Measurements from ENCODE around the gene AGMO. TPM values are rescaled to one million over a fixed set of nuclear protein-coding genes. Genes with fewer than 3 reads are reported as not detected.

AGMO gene
- total and polyA plus RNA-seq, 10 of the 15 experiments (the other 5 are each of a cell fraction or from before 2014, with no cell fraction given): 0.11 to 0.29 TPM; not detected in 8

GRCh38 chr7:15606561-15606960 is 44.7 kb upstream of the AGMO start (continued):
- TF ChIP-seq JUND (IDR thresholded peaks at IDR 0.05; ENCODE audit: low read depth, low read length): no peak
- no peak for TF ChIP-seq SIX5 (IDR thresholded peaks at IDR 0.05; ENCODE audit: low read depth, low read length, severe bottlenecking)
- TF ChIP-seq CREB1 (IDR thresholded peaks at IDR 0.05; ENCODE audit: low read depth): no peak
- TF ChIP-seq IKZF1 (conservative IDR thresholded peaks at IDR 0.05): no peak
- TF ChIP-seq CEBPB (IDR thresholded peaks at IDR 0.05; ENCODE audit: borderline replicate concordance in 1 of 2, low read depth in 2 of 2, low read length in 2 of 2): no peak
- TF ChIP-seq CTCF (IDR thresholded peaks at IDR 0.05 in 2 of 3, conservative IDR thresholded peaks at IDR 0.05 in 1 of 3; ENCODE audit: control insufficient read depth in 2 of 3, extremely low read depth in 1 of 3, insufficient read depth in 1 of 3, low read depth in 3 of 3, low read length in 3 of 3): no peak
- TF ChIP-seq NFYB (IDR thresholded peaks at IDR 0.05; ENCODE audit: insufficient read depth, low read depth, low read length): no peak
- TF ChIP-seq RFX5 (IDR thresholded peaks at IDR 0.05; ENCODE audit: low read depth, low read length): no peak
- TF ChIP-seq SRF (IDR thresholded peaks at IDR 0.05; ENCODE audit: low read depth in 2 of 2, low read length in 2 of 2): no peak
- TF ChIP-seq USF2 (IDR thresholded peaks at IDR 0.05; ENCODE audit: borderline replicate concordance, low read depth, low read length): no peak

GRCh38 chr7:15604166-15604565 is 42.4 kb upstream of the AGMO start:
- no peak for FAIRE-seq
- no peak overlapping the region for H3K9ac ChIP-seq (ENCODE audit: control insufficient read depth, insufficient read depth, low read length)
- POLR2A ChIA-PET: no interaction called here
- no peak overlapping the region for H3K4me2 ChIP-seq (ENCODE audit: control insufficient read depth, insufficient read depth)
- H2AFZ ChIP-seq (ENCODE audit: control insufficient read depth, low read depth, low read length): no peak overlapping the region
- no peaks in the 10 kb centered on the region for H3K27me3 ChIP-seq (replicated peaks in 1 of 2; ENCODE audit: control insufficient read depth in 2 of 2, insufficient read depth in 2 of 2, low read length in 1 of 2)
- H3K4me3 ChIP-seq: no peak overlapping the region
- RAD21 ChIA-PET (ENCODE audit: unreplicated experiment): no interaction called here
- in situ Hi-C loops (cut with MboI): no loop called here
- DNase-seq (ENCODE audit: low read depth, low spot score): no peak
- H3K4me1 ChIP-seq (ENCODE audit: control insufficient read depth, insufficient read depth, low read length): no peaks in the 10 kb centered on the region
- WGBS (ENCODE audit: insufficient coverage, insufficient replicate concordance, low lambda C conversion rate, missing lambda C conversion rate): 85% methylated on average over 1 of the region's 1 CpG
- SMC1A ChIA-PET (ENCODE audit: uncharacterized antibody, unreplicated experiment): interaction anchor here (1.0 to 1.1 kb wide), 3 partner anchors 8 to 51 kb away, joined by 3 to 6 read pairs (median 3); no protein-coding TSS in a partner anchor
- intact Hi-C loops (cut with micrococcal nuclease; ENCODE audit: unreplicated experiment): no loop called here
- CTCF ChIA-PET: no interaction called here
- H3K79me2 ChIP-seq (ENCODE audit: control insufficient read depth, insufficient read depth, low read length): no peaks in the 10 kb centered on the region
- H3K9me3 ChIP-seq (replicated peaks; ENCODE audit: control insufficient read depth, insufficient read depth, low read length): no peaks in the 10 kb centered on the region
- H4K20me1 ChIP-seq (ENCODE audit: control insufficient read depth, insufficient read depth): no peaks in the 10 kb centered on the region
- H3K27ac ChIP-seq (ENCODE audit: control insufficient read depth, insufficient read depth): no peak overlapping the region
- no peaks in the 10 kb centered on the region for H3K36me3 ChIP-seq (ENCODE audit: control insufficient read depth in 2 of 2, insufficient read depth in 2 of 2, low read length in 1 of 2)
- no peak for ATAC-seq
- no TSS peak for BruUV-seq (replicated peaks)
- TF ChIP-seq YBX1 (IDR thresholded peaks at IDR 0.05) (no peak), BCL3 (IDR thresholded peaks at IDR 0.05; ENCODE audit: borderline replicate concordance, insufficient read depth, low read depth, low read length, poor library complexity, severe bottlenecking) (no peak), NFYB (IDR thresholded peaks at IDR 0.05; ENCODE audit: insufficient read depth, low read depth, low read length) (no peak)
- TF ChIP-seq, protein P1, sequence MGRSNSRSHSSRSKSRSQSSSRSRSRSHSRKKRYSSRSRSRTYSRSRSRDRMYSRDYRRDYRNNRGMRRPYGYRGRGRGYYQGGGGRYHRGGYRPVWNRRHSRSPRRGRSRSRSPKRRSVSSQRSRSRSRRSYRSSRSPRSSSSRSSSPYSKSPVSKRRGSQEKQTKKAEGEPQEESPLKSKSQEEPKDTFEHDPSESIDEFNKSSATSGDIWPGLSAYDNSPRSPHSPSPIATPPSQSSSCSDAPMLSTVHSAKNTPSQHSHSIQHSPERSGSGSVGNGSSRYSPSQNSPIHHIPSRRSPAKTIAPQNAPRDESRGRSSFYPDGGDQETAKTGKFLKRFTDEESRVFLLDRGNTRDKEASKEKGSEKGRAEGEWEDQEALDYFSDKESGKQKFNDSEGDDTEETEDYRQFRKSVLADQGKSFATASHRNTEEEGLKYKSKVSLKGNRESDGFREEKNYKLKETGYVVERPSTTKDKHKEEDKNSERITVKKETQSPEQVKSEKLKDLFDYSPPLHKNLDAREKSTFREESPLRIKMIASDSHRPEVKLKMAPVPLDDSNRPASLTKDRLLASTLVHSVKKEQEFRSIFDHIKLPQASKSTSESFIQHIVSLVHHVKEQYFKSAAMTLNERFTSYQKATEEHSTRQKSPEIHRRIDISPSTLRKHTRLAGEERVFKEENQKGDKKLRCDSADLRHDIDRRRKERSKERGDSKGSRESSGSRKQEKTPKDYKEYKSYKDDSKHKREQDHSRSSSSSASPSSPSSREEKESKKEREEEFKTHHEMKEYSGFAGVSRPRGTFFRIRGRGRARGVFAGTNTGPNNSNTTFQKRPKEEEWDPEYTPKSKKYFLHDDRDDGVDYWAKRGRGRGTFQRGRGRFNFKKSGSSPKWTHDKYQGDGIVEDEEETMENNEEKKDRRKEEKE (IDR thresholded peaks at IDR 0.05): no peak

All from GM12878 (cell line).